Spleen (tissue), 11 donors: Measurements from ENCODE around the gene EFL1. TPM values are rescaled to one million over a fixed set of nuclear protein-coding genes. Genes with fewer than 3 reads are reported as not detected.

Experiments used
- DNase-seq: peaks from one replicate; pipeline ENCODE4 v3.0.0-alpha.2; 2020
- H3K27ac ChIP-seq, 8 donors: fragments of 200-600 bp; sonication (generic) in 7 of 8; 1 replicate in 4 of 8; 2 replicates in 4 of 8; pipeline versions ENCODE4 v1.5.0 to v1.8.0; 2016 to 2021; ENCODE audit warnings: inconsistent platforms in 4 of 8, mild to moderate bottlenecking in 4 of 8, moderate library complexity in 1 of 8
- H3K27me3 ChIP-seq, 7 donors: fragments of 200-600 bp; sonication (generic) in 6 of 7; replicated peaks in 1 of 7; 1 replicate in 4 of 7; 2 replicates in 3 of 7; pipeline versions ENCODE4 v1.5.0 to v1.8.0; 2016 to 2021; ENCODE audit warnings: inconsistent platforms in 3 of 7, mild to moderate bottlenecking in 1 of 7
- H3K36me3 ChIP-seq, 6 donors: fragments of 200-600 bp; sonication (generic) in 5 of 6; 1 replicate in 4 of 6; 2 replicates in 2 of 6; pipeline versions ENCODE4 v1.5.0 to v1.8.0; 2016 to 2021; ENCODE audit warnings: inconsistent platforms in 2 of 6
- H3K4me1 ChIP-seq, 6 donors: fragments of 200-600 bp; sonication (generic) in 5 of 6; 1 replicate in 3 of 6; 2 replicates in 3 of 6; pipeline versions ENCODE4 v1.5.0 to v1.8.0; 2016 to 2021; ENCODE audit warnings: inconsistent platforms in 3 of 6
- H3K4me3 ChIP-seq, 8 donors: fragments of 200-600 bp; sonication (generic) in 7 of 8; 1 replicate in 4 of 8; 2 replicates in 4 of 8; pipeline versions ENCODE4 v1.5.0 to v1.8.0; 2016 to 2021; ENCODE audit warnings: inconsistent platforms in 4 of 8, mild to moderate bottlenecking in 4 of 8, moderate library complexity in 2 of 8
- H3K9me3 ChIP-seq, 8 donors: fragments of 200-600 bp; sonication (generic) in 7 of 8; 1 replicate in 4 of 8; 2 replicates in 4 of 8; pipeline versions ENCODE4 v1.5.0 to v1.8.0; 2016 to 2021; ENCODE audit warnings: inconsistent platforms in 4 of 8
- POLR2A ChIP-seq, 3 donors: fragments of 450-650 bp; IDR thresholded peaks; one replicate each; pipeline ENCODE4 v1.5.1; 2017; ENCODE audit warnings: antibody characterized with exemption in 3 of 3, mild to moderate bottlenecking in 1 of 3
- POLR2AphosphoS5 ChIP-seq, 3 donors: sonication (generic); formaldehyde crosslinking; IDR thresholded peaks; one replicate each; pipeline ENCODE4 v1.5.1; 2017; ENCODE audit warnings: antibody characterized with exemption in 3 of 3
- WGBS, 5 donors: extraction: QIAGEN DNeasy Blood & Tissue Kit in 3 of 5; methylation state at CpG; one replicate each; pipeline versions ENCODE4 v1.1.5 to v1.1.7; 2013 to 2018; 5-methylcytosine and 5-hydroxymethylcytosine counted together
- intact Hi-C: fragments of 100-400 bp; cut with DNase I; formaldehyde crosslinking; loops from one replicate; pipeline ENCODE4 v1.15.0; 2023; ENCODE audit warnings: low total_unique reads
- polyA plus RNA-seq, 3 donors: library from polyadenylated mRNA; stranded (reverse); fragments of 200-250 nt; gene quantifications; one replicate each; pipeline ENCODE4 v1.2.1, GENCODE V29; 2013
- total RNA-seq, 7 donors: library from RNA; depleted of rRNA in 3 of 7; stranded (reverse); fragments of >200 nt in 3 of 7; fragmentation: NEBNext Ultra II Directional in 4 of 7; extraction: Animal tissue kit (Norgen Biotek cat#: 25700) in 4 of 7; gene quantifications; one replicate each; pipeline versions ENCODE4 v1.1.0 to v1.2.1, GENCODE V29; 2016 to 2021
- TF ChIP-seq, protein P1 (sequence below), 11 experiments: fragments of 200-600 bp in 7 of 11; fragments of 450-650 bp in 4 of 11; sonication (generic) in 4 of 11; IDR thresholded peaks in 8 of 11; conservative IDR thresholded peaks in 3 of 11; 1 replicate in 7 of 11; 2 replicates in 4 of 11; pipeline versions ENCODE4 v1.4.0 to v1.8.0; 2016 to 2021; ENCODE audit warnings: antibody characterized with exemption in 11 of 11, inconsistent platforms in 4 of 11, mild to moderate bottlenecking in 1 of 11
- donor health status: healthy with polysubstance abuse.
- donor health status: DM: no; HTN: no; CAD: no; lungs with moderate emphysema.
- donor health status: DM: no; HTN: no; CAD: no.
- donor health status: Bipolar disorder and iron deficiency.
- donor health status: healthy.
- donor health status: DM: no; HTN: no; CAD: no.
- donor health status: DM: yes; HTN: yes; CAD: no.

The EFL1 gene
- total and polyA plus RNA-seq, 10 donors, result 3.1 to 21.9 (median 17.4) TPM

- WGBS, 5 donors, result 76 to 88% (median 84%) methylated on average over 9 of the region's 9 CpGs
- no peaks in the 10 kb centered on the region for H3K27me3 ChIP-seq
- H3K4me1 ChIP-seq, result peaks cover 0 to 8% (median 0%) of the 10 kb centered on the region in 6 donors
- H3K4me3 ChIP-seq, result no peak overlapping the region
- peaks cover 0 to 33% (median under 1%) of the 10 kb centered on the region in 6 donors for H3K36me3 ChIP-seq
- TF ChIP-seq, protein P1, sequence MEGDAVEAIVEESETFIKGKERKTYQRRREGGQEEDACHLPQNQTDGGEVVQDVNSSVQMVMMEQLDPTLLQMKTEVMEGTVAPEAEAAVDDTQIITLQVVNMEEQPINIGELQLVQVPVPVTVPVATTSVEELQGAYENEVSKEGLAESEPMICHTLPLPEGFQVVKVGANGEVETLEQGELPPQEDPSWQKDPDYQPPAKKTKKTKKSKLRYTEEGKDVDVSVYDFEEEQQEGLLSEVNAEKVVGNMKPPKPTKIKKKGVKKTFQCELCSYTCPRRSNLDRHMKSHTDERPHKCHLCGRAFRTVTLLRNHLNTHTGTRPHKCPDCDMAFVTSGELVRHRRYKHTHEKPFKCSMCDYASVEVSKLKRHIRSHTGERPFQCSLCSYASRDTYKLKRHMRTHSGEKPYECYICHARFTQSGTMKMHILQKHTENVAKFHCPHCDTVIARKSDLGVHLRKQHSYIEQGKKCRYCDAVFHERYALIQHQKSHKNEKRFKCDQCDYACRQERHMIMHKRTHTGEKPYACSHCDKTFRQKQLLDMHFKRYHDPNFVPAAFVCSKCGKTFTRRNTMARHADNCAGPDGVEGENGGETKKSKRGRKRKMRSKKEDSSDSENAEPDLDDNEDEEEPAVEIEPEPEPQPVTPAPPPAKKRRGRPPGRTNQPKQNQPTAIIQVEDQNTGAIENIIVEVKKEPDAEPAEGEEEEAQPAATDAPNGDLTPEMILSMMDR (IDR thresholded peaks at IDR 0.05 in 8 of 11, conservative IDR thresholded peaks at IDR 0.05 in 3 of 11), result no peak
- no peak for TF ChIP-seq POLR2A (IDR thresholded peaks at IDR 0.05)
- no peak for TF ChIP-seq POLR2AphosphoS5 (IDR thresholded peaks at IDR 0.05)
- H3K9me3 ChIP-seq, result no peaks in the 10 kb centered on the region
- no peak for DNase-seq
- intact Hi-C loops, result loop anchor here (5.0 kb wide), 1 partner anchor 661 kb away; no protein-coding TSS in a partner anchor
- no peak overlapping the region for H3K27ac ChIP-seq
Observed at GRCh38 chr15:82143390-82144385, 118.8 kb downstream of the EFL1 start.

DNA sequence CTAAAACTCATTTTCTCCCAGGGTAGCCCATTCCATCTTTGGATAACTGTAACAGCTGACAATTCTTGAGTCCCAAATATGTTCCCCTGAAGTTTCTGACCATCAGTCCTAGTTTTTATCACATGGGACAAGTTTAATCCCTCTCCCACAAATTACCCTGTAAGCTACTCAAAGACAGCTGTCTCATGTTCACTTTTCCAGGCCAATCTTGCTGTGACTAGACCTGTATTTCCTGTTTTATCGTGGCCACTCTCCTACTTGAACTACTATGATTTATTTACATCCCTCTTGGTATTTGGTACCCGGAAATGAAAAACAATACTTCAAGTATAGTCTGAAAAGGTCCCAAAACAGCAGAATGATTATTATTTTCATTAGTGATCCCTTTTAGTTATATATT, 121.6 kb downstream of the EFL1 start:
- intact Hi-C loops, result loop anchor here (5.0 kb wide), 1 partner anchor 659 kb away; no protein-coding TSS in a partner anchor
- no peak for DNase-seq
- H3K4me3 ChIP-seq, result no peak overlapping the region
- WGBS, 5 donors, result 24 to 29% (median 27%) methylated on average over 2 of the region's 2 CpGs
- H3K9me3 ChIP-seq, result no peaks in the 10 kb centered on the region
- peaks cover 0 to 61% (median 16%) of the 10 kb centered on the region in 6 donors for H3K36me3 ChIP-seq
- H3K4me1 ChIP-seq, result peaks cover 0 to 8% (median 0%) of the 10 kb centered on the region in 6 donors
- no peaks in the 10 kb centered on the region for H3K27me3 ChIP-seq
- TF ChIP-seq, protein P1 (IDR thresholded peaks at IDR 0.05 in 8 of 11, conservative IDR thresholded peaks at IDR 0.05 in 3 of 11), result no peak
- TF ChIP-seq POLR2A (IDR thresholded peaks at IDR 0.05) (no peak), POLR2AphosphoS5 (IDR thresholded peaks at IDR 0.05) (no peak)
- H3K27ac ChIP-seq, result no peak overlapping the region

DNA sequence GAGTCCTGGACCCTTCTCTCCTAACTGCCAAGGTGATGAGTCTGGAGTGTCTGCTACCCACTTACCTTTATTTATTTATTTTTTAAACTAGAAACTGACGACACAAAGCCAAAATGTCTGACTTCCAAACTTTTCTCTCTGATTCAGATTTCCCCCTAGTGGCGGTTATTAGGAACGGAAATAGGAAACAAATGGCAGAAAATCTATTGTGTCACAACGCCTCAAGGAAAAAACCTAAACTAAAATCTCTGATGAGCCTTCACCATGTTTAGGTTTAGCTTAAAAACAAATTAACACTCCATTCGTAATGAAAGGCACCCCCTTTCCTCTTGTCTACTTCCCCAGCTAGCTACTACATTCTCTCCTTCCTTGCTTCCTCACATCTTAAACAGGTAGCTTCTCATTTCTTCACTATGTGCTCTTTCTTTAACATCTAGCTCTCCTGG, 122.7 kb downstream of the EFL1 start:
- WGBS, 5 donors, result 6 to 13% (median 7%) methylated on average over 5 of the region's 5 CpGs
- peaks cover 0 to 8% (median 0%) of the 10 kb centered on the region in 6 donors for H3K4me1 ChIP-seq
- no peaks in the 10 kb centered on the region for H3K27me3 ChIP-seq
- H3K27ac ChIP-seq, result no peak overlapping the region
- H3K9me3 ChIP-seq, result no peaks in the 10 kb centered on the region
- no peak overlapping the region for H3K4me3 ChIP-seq
- intact Hi-C loops, result loop anchor here (5.0 kb wide), 1 partner anchor 658 kb away; no protein-coding TSS in a partner anchor
- TF ChIP-seq, protein P1 (IDR thresholded peaks at IDR 0.05 in 8 of 11, conservative IDR thresholded peaks at IDR 0.05 in 3 of 11), result peak in 9 of 11 experiments; percentile 11 to 73 (median 66)
- no peak for TF ChIP-seq POLR2A (IDR thresholded peaks at IDR 0.05)
- TF ChIP-seq POLR2AphosphoS5 (IDR thresholded peaks at IDR 0.05), result no peak
- no peak for DNase-seq
- H3K36me3 ChIP-seq, result peaks cover 0 to 69% (median 19%) of the 10 kb centered on the region in 6 donors

GRCh38 chr15:82138306-82138705, 124.2 kb downstream of the EFL1 start:
- no peak overlapping the region for H3K27ac ChIP-seq
- no peaks in the 10 kb centered on the region for H3K27me3 ChIP-seq
- DNase-seq, result no peak
- intact Hi-C loops, result no loop called here
- no peak for TF ChIP-seq POLR2A (IDR thresholded peaks at IDR 0.05)
- no peak for TF ChIP-seq POLR2AphosphoS5 (IDR thresholded peaks at IDR 0.05)
- TF ChIP-seq, protein P1 (IDR thresholded peaks at IDR 0.05 in 8 of 11, conservative IDR thresholded peaks at IDR 0.05 in 3 of 11), result no peak
- peaks cover 0 to 69% (median 19%) of the 10 kb centered on the region in 6 donors for H3K36me3 ChIP-seq
- H3K4me1 ChIP-seq, result peaks cover 0 to 8% (median 0%) of the 10 kb centered on the region in 6 donors
- H3K4me3 ChIP-seq, result no peak overlapping the region
- H3K9me3 ChIP-seq, result no peaks in the 10 kb centered on the region
